ENCODE measurements around the gene SPECC1. TPM values are rescaled to one million over a fixed set of nuclear protein-coding genes. Genes with fewer than 3 reads are reported as not detected.
A peak's percentile ranks its signal among the peaks of the same experiment; 100 is the strongest.
"Not testable (repeated sequence)": the region's sequence is repeated elsewhere in the genome, so short reads cannot be mapped to it uniquely, and the experiment has no call there.

SPECC1 gene
- total RNA-seq, 1 donor from 2014 or later, result 31.0 TPM

GRCh38 chr17:20097330-20097729 is 88.2 kb downstream of the SPECC1 start:
- no peaks in the 10 kb centered on the region for H3K36me3 ChIP-seq
- no peak overlapping the region for H3K27ac ChIP-seq
- no peak for DNase-seq
- no peak overlapping the region for H3K4me3 ChIP-seq
- no peaks in the 10 kb centered on the region for H3K9me3 ChIP-seq
- no peak for ATAC-seq
- no peaks in the 10 kb centered on the region for H3K4me1 ChIP-seq
- H3K27me3 ChIP-seq, result no peaks in the 10 kb centered on the region
- intact Hi-C loops (cut with DNase I), result no loop called here
- TF ChIP-seq CTCF (IDR thresholded peaks at IDR 0.05), result no peak

DNA sequence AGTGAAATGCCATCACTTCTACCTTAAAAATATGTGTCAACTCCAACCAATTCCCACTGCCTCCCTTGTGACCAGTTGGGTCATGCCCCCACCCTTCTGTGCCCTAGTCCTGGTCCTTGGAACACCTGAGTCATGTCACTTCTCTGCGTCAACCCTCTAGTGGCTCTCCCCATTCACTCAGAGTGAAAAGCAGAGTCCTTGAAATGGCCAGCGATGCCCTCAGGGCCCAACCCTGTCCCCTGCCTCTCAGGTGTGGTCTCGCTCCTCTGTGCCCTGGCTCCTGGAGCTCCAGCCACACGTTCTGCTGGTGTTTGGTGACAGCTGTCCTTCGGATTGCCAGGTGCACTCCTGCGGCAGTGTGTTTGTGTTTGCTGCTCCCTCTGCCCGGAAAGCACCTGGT is 89.2 kb downstream of the SPECC1 start:
- H3K27ac ChIP-seq, result no peak overlapping the region
- no peaks in the 10 kb centered on the region for H3K9me3 ChIP-seq
- H3K4me3 ChIP-seq, result no peak overlapping the region
- H3K27me3 ChIP-seq, result no peaks in the 10 kb centered on the region
- DNase-seq (no peak), ATAC-seq (peak; percentile 29)
- intact Hi-C loops (cut with DNase I), result no loop called here
- no peaks in the 10 kb centered on the region for H3K36me3 ChIP-seq
- no peaks in the 10 kb centered on the region for H3K4me1 ChIP-seq
- TF ChIP-seq CTCF (IDR thresholded peaks at IDR 0.05), result no peak

DNA sequence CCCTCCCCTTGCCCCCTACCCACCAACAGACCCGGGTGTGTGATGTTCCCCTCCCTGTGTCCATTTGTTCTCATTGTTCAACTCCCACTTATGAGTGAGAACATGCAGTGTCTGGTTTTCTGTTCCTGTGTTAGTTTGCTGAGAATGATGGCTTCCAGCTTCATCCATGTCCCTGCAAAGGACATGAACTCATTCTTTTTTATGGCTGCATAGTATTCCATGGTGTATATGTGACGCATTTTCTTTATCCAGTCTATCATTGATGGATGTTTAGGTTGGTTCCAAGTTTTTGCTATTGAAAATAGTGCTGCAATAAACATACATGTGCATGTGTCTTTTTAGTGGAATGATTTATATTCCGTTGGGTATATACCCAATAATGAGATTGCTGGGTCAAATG is 91.6 kb downstream of the SPECC1 start:
- intact Hi-C loops (cut with DNase I); DNase-seq; H3K4me1 ChIP-seq; H3K36me3 ChIP-seq; H3K27me3 ChIP-seq; ATAC-seq; H3K27ac ChIP-seq; H3K9me3 ChIP-seq; H3K4me3 ChIP-seq: not testable (repeated sequence)

- intact Hi-C loops (cut with DNase I), result no loop called here
- TF ChIP-seq CTCF (IDR thresholded peaks at IDR 0.05), result no peak
- H3K4me1 ChIP-seq, result no peaks in the 10 kb centered on the region
- no peaks in the 10 kb centered on the region for H3K27me3 ChIP-seq
- H3K4me3 ChIP-seq, result no peak overlapping the region
- H3K27ac ChIP-seq, result no peak overlapping the region
- H3K36me3 ChIP-seq, result no peaks in the 10 kb centered on the region
- ATAC-seq (no peak), DNase-seq (no peak)
- H3K9me3 ChIP-seq, result no peaks in the 10 kb centered on the region
Observed at GRCh38 chr17:20103454-20104446, 94.6 kb downstream of the SPECC1 start.

DNA sequence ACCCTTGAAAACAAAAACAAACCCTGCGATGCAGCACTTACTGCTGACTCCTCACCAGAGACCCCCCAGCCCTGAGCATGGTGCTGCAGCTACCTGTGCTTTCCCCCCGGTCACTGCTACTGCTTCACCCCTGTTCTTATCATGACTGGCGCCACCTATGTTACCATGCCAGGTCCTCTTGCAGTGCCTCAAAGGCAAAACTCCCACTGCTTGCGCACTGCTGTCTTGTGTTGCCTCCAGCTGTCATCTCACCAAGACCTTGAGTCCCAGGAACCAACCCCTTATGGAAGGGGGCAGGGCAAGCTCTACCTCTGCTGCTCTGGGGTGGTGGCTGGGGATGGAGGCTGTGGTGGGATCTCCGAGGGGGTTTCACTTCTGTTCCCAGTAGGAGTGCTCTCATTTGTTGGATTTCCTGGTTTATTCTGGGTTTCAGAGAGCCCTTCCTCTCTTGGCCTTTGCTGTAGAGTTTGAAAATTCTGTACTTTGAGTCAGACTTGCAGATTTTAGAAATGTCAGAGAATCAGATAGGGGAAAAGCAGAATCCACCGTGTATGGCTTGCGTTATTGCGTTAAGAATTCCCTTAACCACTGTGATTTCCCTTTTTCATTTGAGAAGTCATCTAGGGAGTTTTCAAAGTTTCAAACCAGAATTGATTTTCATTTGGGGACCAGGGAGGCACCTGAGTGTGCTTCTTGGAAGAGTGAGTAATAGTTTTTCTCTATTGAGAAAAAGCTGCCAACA is 96.6 kb downstream of the SPECC1 start:
- Histone ChIP-seq H3K27me3 (no peaks in the 10 kb centered on the region), H3K4me1 (no peaks in the 10 kb centered on the region), H3K9me3 (no peaks in the 10 kb centered on the region), H3K36me3 (no peaks in the 10 kb centered on the region), H3K4me3 (no peak overlapping the region), H3K27ac (no peak overlapping the region)
- DNase-seq (no peak), ATAC-seq (no peak)
- TF ChIP-seq CTCF (IDR thresholded peaks at IDR 0.05), result no peak
- intact Hi-C loops (cut with DNase I), result no loop called here

DNA sequence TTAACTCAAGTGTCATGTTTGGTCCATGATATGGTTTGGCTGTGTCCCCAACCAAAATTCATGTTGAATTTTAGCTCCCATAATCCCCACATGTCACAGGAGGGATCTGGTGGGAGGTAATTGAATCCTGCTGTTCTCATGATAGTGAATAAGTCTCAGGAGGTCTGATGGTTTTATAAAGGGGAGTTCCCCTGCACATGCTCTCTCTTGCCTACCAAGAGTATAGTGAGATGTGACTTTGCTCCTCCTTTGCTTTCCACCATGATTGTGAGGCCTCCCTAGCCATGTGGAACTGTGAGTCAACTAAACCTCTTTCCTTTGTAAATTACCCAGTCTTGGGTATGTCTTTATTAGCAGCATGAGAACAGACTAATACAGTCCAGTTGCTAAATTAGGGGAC is 97.3 kb downstream of the SPECC1 start:
- H3K4me3 ChIP-seq; H3K4me1 ChIP-seq; H3K27ac ChIP-seq; H3K9me3 ChIP-seq; H3K36me3 ChIP-seq; ATAC-seq; DNase-seq; intact Hi-C loops (cut with DNase I); H3K27me3 ChIP-seq: not testable (repeated sequence)
